COLO668 (cell line): ENCODE data around the gene PDLIM4.

Source experiments
- DNase-seq: peaks from one replicate; lab custom pipeline; 2025; ENCODE audit not compliant: unreplicated experiment; lab: John Stamatoyannopoulos, UW

PDLIM4 gene

GRCh38 chr5:132227235-132227484 lies 30.3 kb upstream of the PDLIM4 start:
- no peak for DNase-seq

GRCh38 chr5:132227485-132228240 lies 29.8 kb upstream of the PDLIM4 start, which contains the start of gene P4HA2:
P4HA2 (minus strand) TSS chr5:132227853; CDS start chr5:132218626, 9,227 bp downstream.
- DNase-seq = peak; percentile 81

DNA sequence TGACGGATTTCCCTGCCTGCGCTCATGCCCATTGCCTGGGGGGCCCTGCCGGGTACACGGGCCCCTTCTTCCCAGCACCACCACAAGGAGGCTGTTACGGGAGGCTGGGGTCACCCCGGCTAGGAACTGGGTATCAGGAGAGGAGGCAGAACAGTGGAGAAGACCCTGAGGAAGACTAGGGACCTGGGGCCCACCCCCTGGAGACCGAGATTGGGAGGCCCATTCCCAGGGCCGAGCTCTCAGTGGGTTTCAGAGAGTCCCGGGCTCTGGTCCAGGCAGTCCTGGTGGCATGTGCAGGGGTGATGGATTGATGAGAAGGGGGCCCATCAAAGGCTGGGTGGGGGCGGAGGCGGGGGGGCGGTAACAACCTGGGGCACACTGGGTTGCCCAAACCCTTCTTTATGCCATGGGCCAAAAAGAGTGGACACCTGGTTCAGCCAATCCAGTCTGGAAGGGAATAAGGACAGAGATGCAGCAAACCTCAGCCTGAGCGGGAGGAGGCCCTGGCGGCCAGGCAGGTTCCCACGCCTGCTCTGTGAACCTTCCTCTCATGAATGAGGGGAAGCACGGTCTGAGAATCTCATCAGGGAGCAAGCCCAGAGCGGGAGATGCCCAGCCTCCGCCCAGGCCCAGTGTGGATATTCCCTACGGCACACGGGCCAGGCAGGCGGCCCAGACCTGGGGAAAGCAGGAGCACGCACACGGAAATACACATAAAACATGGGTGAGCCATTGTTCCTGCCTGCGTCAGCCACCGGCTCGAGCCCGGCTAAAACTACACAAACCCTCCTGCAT lies 29.1 kb upstream of the PDLIM4 start:
- no peak for DNase-seq

GRCh38 chr5:132229236-132229635 lies 28.3 kb upstream of the PDLIM4 start:
- DNase-seq = no peak

DNA sequence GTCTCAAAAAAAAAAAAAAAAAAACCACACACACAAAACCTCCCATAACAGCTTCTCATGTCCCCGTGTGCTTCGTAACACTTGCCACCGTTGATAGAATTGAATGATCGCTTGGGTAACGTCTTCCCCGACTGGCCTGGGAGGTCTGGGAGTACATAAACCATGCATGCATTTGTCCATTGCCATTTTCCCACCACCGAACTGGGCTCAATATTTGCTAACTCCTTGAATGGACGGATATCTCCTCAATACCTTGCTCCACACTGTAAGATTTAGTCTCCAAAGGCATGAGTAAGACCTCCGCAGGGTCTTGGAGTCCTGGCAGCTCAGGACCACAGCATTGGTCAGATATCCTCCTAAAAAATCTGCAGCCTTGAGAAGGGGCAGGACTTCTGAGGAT lies 26.6 kb upstream of the PDLIM4 start:
- no peak for DNase-seq

GRCh38 chr5:132232465-132232864 lies 25.0 kb upstream of the PDLIM4 start:
- DNase-seq = no peak

DNA sequence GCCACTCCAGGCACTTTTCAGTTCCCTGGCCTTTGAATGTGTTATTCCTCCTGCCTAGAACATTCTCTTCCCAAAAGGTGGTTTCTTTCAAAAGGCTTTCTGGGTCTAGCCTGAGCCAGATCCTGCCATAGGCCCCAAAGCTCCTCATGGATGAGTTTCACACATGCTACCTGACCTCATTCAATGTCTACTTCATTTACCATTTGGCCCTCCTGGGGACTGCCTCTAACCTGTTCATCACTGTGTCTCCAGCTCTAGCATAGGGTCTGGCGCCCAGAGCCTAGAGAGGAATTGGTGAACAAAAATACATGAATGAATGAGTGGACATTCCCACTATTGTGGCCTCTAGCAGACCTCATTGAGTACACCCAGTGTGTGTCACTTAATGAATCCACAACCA lies 24.4 kb upstream of the PDLIM4 start:
- DNase-seq = no peak

- no peak for DNase-seq
Observed at GRCh38 chr5:132233811-132234683, 23.4 kb upstream of the PDLIM4 start.

GRCh38 chr5:132234684-132235062 lies 22.8 kb upstream of the PDLIM4 start:
- DNase-seq = no peak

- no peak for DNase-seq
Observed at GRCh38 chr5:132235340-132235739, 22.2 kb upstream of the PDLIM4 start.

DNA sequence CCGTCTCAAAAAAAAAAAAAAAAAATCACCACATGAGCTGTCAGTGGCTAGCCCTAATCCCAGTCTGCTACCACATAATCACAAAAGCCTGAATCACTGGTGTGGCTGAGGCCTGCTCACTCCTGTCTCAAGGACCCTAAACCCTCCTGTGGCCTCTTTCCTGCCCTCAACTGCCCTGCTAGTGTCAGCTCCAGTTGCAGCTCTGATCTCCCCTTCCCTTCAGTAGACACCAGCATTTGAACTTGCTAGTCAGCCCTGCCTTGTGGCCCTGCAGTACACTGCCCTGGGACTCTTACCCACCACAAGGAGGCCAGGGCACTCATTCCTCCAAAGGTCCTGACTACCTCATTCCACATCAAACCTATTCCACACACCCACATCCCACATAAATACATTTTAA lies 20.4 kb upstream of the PDLIM4 start:
- no peak for DNase-seq

- no peak for DNase-seq
Observed at GRCh38 chr5:132237670-132238069, 19.8 kb upstream of the PDLIM4 start.

DNA sequence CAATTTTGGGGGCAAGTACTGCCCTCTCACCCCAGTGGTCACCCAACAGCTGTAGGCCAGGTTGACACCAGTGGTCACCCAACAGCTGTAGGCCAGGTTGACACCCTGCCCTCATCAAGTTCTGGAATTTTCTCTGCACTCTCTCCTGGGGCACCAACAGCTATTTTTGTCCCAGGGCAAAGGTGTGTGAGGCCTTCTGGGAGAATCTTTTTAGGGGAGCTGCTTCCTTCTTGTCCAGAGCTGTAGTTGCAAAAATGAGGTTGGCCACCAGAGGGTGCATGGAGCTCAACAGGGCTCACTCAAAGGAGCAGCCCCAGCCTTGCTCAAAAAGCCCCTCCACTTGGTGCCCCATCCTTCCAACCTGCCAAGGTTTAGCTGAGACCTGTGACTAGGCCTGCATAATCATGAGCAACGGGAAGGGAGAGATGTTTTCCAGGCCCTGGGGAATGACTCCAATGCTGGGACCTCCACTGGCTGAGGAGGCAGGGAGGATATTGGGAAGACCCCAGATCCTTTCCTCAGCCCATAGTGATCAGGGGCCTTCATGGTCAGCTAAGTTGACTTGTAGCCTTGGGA lies 19.2 kb upstream of the PDLIM4 start:
- DNase-seq = peak; percentile 58

- no peak for DNase-seq
Observed at GRCh38 chr5:132238901-132239500, 18.5 kb upstream of the PDLIM4 start.

DNA sequence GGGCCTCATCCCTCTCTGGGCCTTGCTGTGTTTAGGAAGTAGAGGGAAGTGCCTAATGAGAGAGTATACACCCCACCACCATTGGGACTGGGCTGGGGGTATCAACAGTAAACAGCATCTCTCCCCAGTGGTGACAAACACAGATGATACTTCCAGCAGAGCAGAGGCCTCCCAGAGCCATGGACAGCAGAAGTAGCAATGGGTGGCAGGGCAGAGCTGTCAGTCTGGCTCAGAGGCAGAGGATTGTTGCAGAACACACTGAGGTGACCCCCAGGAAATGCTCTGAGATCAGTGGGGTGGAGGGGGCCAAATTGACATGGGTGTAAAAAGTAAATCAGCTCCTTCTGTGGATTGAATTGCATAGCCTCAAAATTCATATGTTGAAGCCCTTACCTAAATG lies 17.7 kb upstream of the PDLIM4 start:
- DNase-seq = no peak

GRCh38 chr5:132243366-132243977 lies 14.0 kb upstream of the PDLIM4 start:
- peak; percentile 11 for DNase-seq

DNA sequence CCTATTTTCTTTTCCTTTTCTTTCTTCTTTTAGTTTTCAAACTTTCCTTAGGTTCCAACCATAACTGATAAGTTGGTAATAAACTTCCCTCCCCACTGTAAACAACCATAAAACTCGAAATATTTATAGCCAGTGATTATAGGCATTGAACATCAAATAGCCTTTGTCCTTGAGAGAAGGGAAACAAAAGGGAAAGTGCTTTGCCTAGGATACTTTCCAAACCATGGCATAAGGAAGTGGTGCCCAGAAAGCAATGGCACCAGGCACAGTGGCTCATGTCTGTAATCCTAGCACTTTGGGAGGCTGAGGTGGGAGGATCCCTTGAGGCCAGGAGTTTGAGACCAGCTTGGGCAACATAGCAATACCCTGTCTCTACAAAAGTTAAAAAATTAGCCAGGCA lies 11.9 kb upstream of the PDLIM4 start:
- DNase-seq = no peak

DNA sequence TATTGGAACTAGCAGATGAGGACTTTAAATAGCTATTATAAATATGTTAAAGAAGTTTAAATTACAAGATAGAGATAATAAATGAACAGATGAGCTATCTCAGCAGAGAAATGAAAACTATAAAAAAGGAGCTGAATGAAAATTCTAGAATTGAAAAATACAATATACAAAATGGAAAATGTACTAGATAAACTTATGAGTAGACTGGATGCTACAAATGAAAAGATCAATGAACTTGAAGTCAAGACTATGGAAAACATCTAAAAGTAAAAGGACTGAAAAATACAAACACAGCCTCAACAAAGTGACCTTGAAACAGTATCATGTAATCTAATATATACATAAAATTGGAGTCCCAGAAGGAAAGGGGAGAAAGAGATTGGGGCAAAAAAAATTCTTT lies 10.7 kb upstream of the PDLIM4 start:
- no peak for DNase-seq

DNA sequence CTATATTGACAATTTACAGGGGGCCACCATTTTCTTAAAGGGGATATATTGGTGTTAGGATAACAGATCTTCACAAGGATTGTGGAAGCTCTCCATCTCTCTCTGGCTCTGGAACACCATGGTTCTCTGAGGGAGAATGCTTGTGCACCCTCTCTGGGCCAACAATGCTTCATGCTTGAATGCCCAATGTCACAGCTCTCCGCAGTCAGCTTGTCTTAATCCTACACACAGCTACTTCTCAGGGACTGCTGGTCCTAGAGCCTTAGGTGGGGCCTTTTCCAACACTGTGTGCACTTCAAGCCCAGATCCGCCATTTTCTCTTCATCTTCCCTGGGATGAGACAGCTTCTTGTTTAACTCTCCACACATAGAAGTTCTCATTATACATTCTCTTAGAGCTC lies 6.9 kb upstream of the PDLIM4 start:
- DNase-seq = no peak

GRCh38 chr5:132251220-132251725 lies 6.2 kb upstream of the PDLIM4 start:
- DNase-seq = no peak
